Measurements from ENCODE around the gene AFG3L2.

The AFG3L2 gene

GRCh38 chr18:12366379-12366778 lies 10.6 kb downstream of the AFG3L2 start:
- Histone ChIP-seq H2BK5ac (ENCODE audit: low read length) (no peak overlapping the region), H3K9ac (ENCODE audit: low read depth, low read length, poor library complexity) (no peak overlapping the region), H3K23ac (ENCODE audit: low read depth, low read length, poor library complexity) (peak overlapping the region; percentile 86), H3K9me3 (replicated peaks in 1 of 2; ENCODE audit: control insufficient read depth in 2 of 2, insufficient read depth in 1 of 2, low read depth in 1 of 2, low read length in 2 of 2) (no peaks in the 10 kb centered on the region), H3K27ac (replicated peaks; ENCODE audit: low read length) (no peak overlapping the region), H4K91ac (ENCODE audit: low read depth, low read length, poor library complexity) (no peak overlapping the region), H2BK120ac (ENCODE audit: low read depth, low read length) (no peak overlapping the region), H2AK5ac (ENCODE audit: low read depth, low read length) (no peak overlapping the region), H2AFZ (ENCODE audit: low read length) (no peak overlapping the region), H3K18ac (ENCODE audit: low read length) (no peak overlapping the region), H3K4ac (ENCODE audit: low read length) (no peak overlapping the region), H3K4me2 (ENCODE audit: insufficient read depth, low read length, poor library complexity, severe bottlenecking) (no peak overlapping the region), H3K36me3 (replicated peaks in 1 of 2; ENCODE audit: control insufficient read depth in 2 of 2, insufficient read depth in 2 of 2, low read length in 2 of 2) (peaks cover 10 to 85% of the 10 kb centered on the region in 2 donors), H4K8ac (ENCODE audit: low read depth, low read length) (no peak overlapping the region), H2BK15ac (ENCODE audit: low read length) (no peak overlapping the region), H3K4me1 (ENCODE audit: control insufficient read depth in 2 of 2, insufficient read depth in 1 of 2, low read depth in 1 of 2, low read length in 2 of 2) (peaks cover 0 to 1% of the 10 kb centered on the region in 2 donors), H3K4me3 (ENCODE audit: low read length in 2 of 2) (no peak overlapping the region), H3K14ac (ENCODE audit: low read length) (peak overlapping the region; percentile 58), H2BK12ac (ENCODE audit: low read length) (no peak overlapping the region), H3K79me1 (ENCODE audit: low read depth, low read length) (peaks cover 2% of the 10 kb centered on the region), H3K27me3 (ENCODE audit: control insufficient read depth in 3 of 3, insufficient read depth in 3 of 3, low read depth in 1 of 3, low read length in 3 of 3) (no peaks in the 10 kb centered on the region)
- WGBS, 2 donors (ENCODE audit: extremely low coverage in 2 of 2, insufficient read length in 2 of 2, insufficient replicate concordance in 1 of 2) = no CpG with 5 or more reads among the region's 8 CpGs
- no peak for DNase-seq (ENCODE audit: low spot score)

- no peak overlapping the region for H2BK15ac ChIP-seq (ENCODE audit: low read length)
- no peak overlapping the region for H2AK5ac ChIP-seq (ENCODE audit: low read depth, low read length)
- H3K18ac ChIP-seq (ENCODE audit: low read length) = no peak overlapping the region
- H3K4me3 ChIP-seq (ENCODE audit: low read length in 2 of 2) = no peak overlapping the region
- no peak overlapping the region for H2BK12ac ChIP-seq (ENCODE audit: low read length)
- H3K14ac ChIP-seq (ENCODE audit: low read length) = no peak overlapping the region
- peaks cover 13 to 98% of the 10 kb centered on the region in 2 donors for H3K36me3 ChIP-seq (replicated peaks in 1 of 2; ENCODE audit: control insufficient read depth in 2 of 2, insufficient read depth in 2 of 2, low read length in 2 of 2)
- peaks cover 2% of the 10 kb centered on the region for H3K79me1 ChIP-seq (ENCODE audit: low read depth, low read length)
- no peak overlapping the region for H3K4ac ChIP-seq (ENCODE audit: low read length)
- no peak overlapping the region for H3K27ac ChIP-seq (replicated peaks; ENCODE audit: low read length)
- no peak overlapping the region for H3K23ac ChIP-seq (ENCODE audit: low read depth, low read length, poor library complexity)
- no peak overlapping the region for H4K91ac ChIP-seq (ENCODE audit: low read depth, low read length, poor library complexity)
- H3K4me1 ChIP-seq (ENCODE audit: control insufficient read depth in 2 of 2, insufficient read depth in 1 of 2, low read depth in 1 of 2, low read length in 2 of 2) = no peaks in the 10 kb centered on the region
- no peak overlapping the region for H3K4me2 ChIP-seq (ENCODE audit: insufficient read depth, low read length, poor library complexity, severe bottlenecking)
- no peak overlapping the region for H2AFZ ChIP-seq (ENCODE audit: low read length)
- WGBS, 2 donors (ENCODE audit: extremely low coverage in 2 of 2, insufficient read length in 2 of 2, insufficient replicate concordance in 1 of 2) = no CpG with 5 or more reads among the region's 11 CpGs
- no peak overlapping the region for H4K8ac ChIP-seq (ENCODE audit: low read depth, low read length)
- H2BK5ac ChIP-seq (ENCODE audit: low read length) = no peak overlapping the region
- H3K27me3 ChIP-seq (ENCODE audit: control insufficient read depth in 3 of 3, insufficient read depth in 3 of 3, low read depth in 1 of 3, low read length in 3 of 3) = no peaks in the 10 kb centered on the region
- no peak overlapping the region for H2BK120ac ChIP-seq (ENCODE audit: low read depth, low read length)
- H3K9me3 ChIP-seq (replicated peaks in 1 of 2; ENCODE audit: control insufficient read depth in 2 of 2, insufficient read depth in 1 of 2, low read depth in 1 of 2, low read length in 2 of 2) = no peaks in the 10 kb centered on the region
- H3K9ac ChIP-seq (ENCODE audit: low read depth, low read length, poor library complexity) = no peak overlapping the region
- DNase-seq (ENCODE audit: low spot score) = no peak
These were observed 14.4 kb downstream of the AFG3L2 start for GRCh38 chr18:12362473-12363174.

GRCh38 chr18:12361770-12362378 lies 15.2 kb downstream of the AFG3L2 start:
- Histone ChIP-seq H3K27me3 (ENCODE audit: control insufficient read depth in 3 of 3, insufficient read depth in 3 of 3, low read depth in 1 of 3, low read length in 3 of 3) (no peaks in the 10 kb centered on the region), H2AFZ (ENCODE audit: low read length) (no peak overlapping the region), H2BK12ac (ENCODE audit: low read length) (no peak overlapping the region), H3K36me3 (replicated peaks in 1 of 2; ENCODE audit: control insufficient read depth in 2 of 2, insufficient read depth in 2 of 2, low read length in 2 of 2) (peaks cover 13 to 98% of the 10 kb centered on the region in 2 donors), H3K9me3 (replicated peaks in 1 of 2; ENCODE audit: control insufficient read depth in 2 of 2, insufficient read depth in 1 of 2, low read depth in 1 of 2, low read length in 2 of 2) (no peaks in the 10 kb centered on the region), H3K79me1 (ENCODE audit: low read depth, low read length) (peaks cover 2% of the 10 kb centered on the region), H3K23ac (ENCODE audit: low read depth, low read length, poor library complexity) (no peak overlapping the region), H4K8ac (ENCODE audit: low read depth, low read length) (no peak overlapping the region), H3K4me2 (ENCODE audit: insufficient read depth, low read length, poor library complexity, severe bottlenecking) (no peak overlapping the region), H2BK5ac (ENCODE audit: low read length) (no peak overlapping the region), H2AK5ac (ENCODE audit: low read depth, low read length) (no peak overlapping the region), H3K27ac (replicated peaks; ENCODE audit: low read length) (no peak overlapping the region), H3K18ac (ENCODE audit: low read length) (no peak overlapping the region), H3K4ac (ENCODE audit: low read length) (no peak overlapping the region), H3K4me1 (ENCODE audit: control insufficient read depth in 2 of 2, insufficient read depth in 1 of 2, low read depth in 1 of 2, low read length in 2 of 2) (no peaks in the 10 kb centered on the region), H3K14ac (ENCODE audit: low read length) (no peak overlapping the region), H2BK15ac (ENCODE audit: low read length) (no peak overlapping the region), H3K4me3 (ENCODE audit: low read length in 2 of 2) (no peak overlapping the region), H2BK120ac (ENCODE audit: low read depth, low read length) (no peak overlapping the region), H3K9ac (ENCODE audit: low read depth, low read length, poor library complexity) (no peak overlapping the region), H4K91ac (ENCODE audit: low read depth, low read length, poor library complexity) (no peak overlapping the region)
- DNase-seq (ENCODE audit: low spot score) = no peak
- no CpG with 5 or more reads among the region's 3 CpGs for WGBS, 2 donors (ENCODE audit: extremely low coverage in 2 of 2, insufficient read length in 2 of 2, insufficient replicate concordance in 1 of 2)

DNA sequence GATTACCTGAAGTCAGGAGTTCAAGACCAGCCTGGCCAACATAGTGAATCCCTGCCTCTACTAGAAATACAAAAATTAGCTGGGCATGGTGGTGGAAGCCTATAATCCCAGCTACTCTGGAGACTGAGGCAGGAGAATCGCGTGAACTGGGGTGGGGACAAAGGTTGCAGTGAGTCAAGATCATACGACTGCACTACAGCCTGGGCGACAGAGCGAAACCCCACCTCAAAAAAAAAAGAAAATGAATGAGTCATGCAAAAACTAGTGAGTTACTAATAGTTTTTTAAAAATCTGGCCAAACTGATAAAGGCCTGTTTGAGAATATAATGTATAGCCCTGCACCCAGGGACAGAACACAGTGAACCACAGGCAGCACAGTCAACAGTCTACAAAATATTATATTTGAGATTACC lies 17.5 kb downstream of the AFG3L2 start:
- no peak for DNase-seq (ENCODE audit: low spot score)
- H3K79me1 ChIP-seq (ENCODE audit: low read depth, low read length) = no peaks in the 10 kb centered on the region
- H2BK15ac ChIP-seq (ENCODE audit: low read length) = no peak overlapping the region
- H2BK120ac ChIP-seq (ENCODE audit: low read depth, low read length) = no peak overlapping the region
- H3K27ac ChIP-seq (replicated peaks; ENCODE audit: low read length) = no peak overlapping the region
- H2AK5ac ChIP-seq (ENCODE audit: low read depth, low read length) = no peak overlapping the region
- peaks cover 18 to 100% of the 10 kb centered on the region in 2 donors for H3K36me3 ChIP-seq (replicated peaks in 1 of 2; ENCODE audit: control insufficient read depth in 2 of 2, insufficient read depth in 2 of 2, low read length in 2 of 2)
- no peak overlapping the region for H3K18ac ChIP-seq (ENCODE audit: low read length)
- no peak overlapping the region for H2BK5ac ChIP-seq (ENCODE audit: low read length)
- H3K27me3 ChIP-seq (ENCODE audit: control insufficient read depth in 3 of 3, insufficient read depth in 3 of 3, low read depth in 1 of 3, low read length in 3 of 3) = no peaks in the 10 kb centered on the region
- no peak overlapping the region for H4K91ac ChIP-seq (ENCODE audit: low read depth, low read length, poor library complexity)
- H2AFZ ChIP-seq (ENCODE audit: low read length) = no peak overlapping the region
- no peak overlapping the region for H4K8ac ChIP-seq (ENCODE audit: low read depth, low read length)
- no peaks in the 10 kb centered on the region for H3K4me1 ChIP-seq (ENCODE audit: control insufficient read depth in 2 of 2, insufficient read depth in 1 of 2, low read depth in 1 of 2, low read length in 2 of 2)
- H3K4ac ChIP-seq (ENCODE audit: low read length) = no peak overlapping the region
- WGBS, 2 donors (ENCODE audit: extremely low coverage in 2 of 2, insufficient read length in 2 of 2, insufficient replicate concordance in 1 of 2) = no CpG with 5 or more reads among the region's 5 CpGs
- H3K9ac ChIP-seq (ENCODE audit: low read depth, low read length, poor library complexity) = no peak overlapping the region
- no peak overlapping the region for H2BK12ac ChIP-seq (ENCODE audit: low read length)
- no peaks in the 10 kb centered on the region for H3K9me3 ChIP-seq (replicated peaks in 1 of 2; ENCODE audit: control insufficient read depth in 2 of 2, insufficient read depth in 1 of 2, low read depth in 1 of 2, low read length in 2 of 2)
- no peak overlapping the region for H3K23ac ChIP-seq (ENCODE audit: low read depth, low read length, poor library complexity)
- H3K14ac ChIP-seq (ENCODE audit: low read length) = no peak overlapping the region
- H3K4me2 ChIP-seq (ENCODE audit: insufficient read depth, low read length, poor library complexity, severe bottlenecking) = no peak overlapping the region
- no peak overlapping the region for H3K4me3 ChIP-seq (ENCODE audit: low read length in 2 of 2)

All from neuronal stem cell (in vitro differentiated cells).